Gastrocnemius medialis (tissue), 4 donors: Measurements from ENCODE around the gene UBR4. TPM values are rescaled to one million over a fixed set of nuclear protein-coding genes. Genes with fewer than 3 reads are reported as not detected.
A peak's percentile ranks its signal among the peaks of the same experiment; 100 is the strongest.

Source experiments
- ATAC-seq, 2 donors: fragments of 150-250 bp; one replicate each; pipeline ENCODE4 v1.9.1; 2016
- DNase-seq, 2 donors: peaks; one replicate each; pipeline ENCODE4 v3.0.0-alpha.2; 2019
- H3K27ac ChIP-seq, 4 donors: fragments of 200-600 bp; sonication (generic); 1 replicate in 1 of 4; 2 replicates in 3 of 4; pipeline ENCODE4 v1.5.1; 2016 to 2018; ENCODE audit warnings: mild to moderate bottlenecking in 2 of 4, moderate library complexity in 1 of 4
- H3K27me3 ChIP-seq, 3 donors: fragments of 200-600 bp; sonication (generic) in 2 of 3; 1 replicate in 1 of 3; 2 replicates in 2 of 3; pipeline versions ENCODE4 v1.5.1 to v1.6.0; 2016 to 2019; ENCODE audit warnings: mild to moderate bottlenecking in 1 of 3, moderate library complexity in 1 of 3
- H3K36me3 ChIP-seq, 2 donors: fragments of 200-600 bp; sonication (generic) in 1 of 2; one replicate each; pipeline ENCODE4 v1.5.1; 2017 to 2018
- H3K4me1 ChIP-seq, 2 donors: fragments of 200-600 bp; sonication (generic) in 1 of 2; one replicate each; pipeline ENCODE4 v1.5.1; 2016 to 2017; ENCODE audit warnings: mild to moderate bottlenecking in 2 of 2
- H3K4me3 ChIP-seq, 4 donors: fragments of 200-600 bp; sonication (generic) in 3 of 4; 1 replicate in 1 of 4; 2 replicates in 3 of 4; pipeline ENCODE4 v1.5.1; 2016 to 2019; ENCODE audit warnings: mild to moderate bottlenecking in 2 of 4
- H3K9me3 ChIP-seq, 3 donors: fragments of 200-600 bp; sonication (generic) in 2 of 3; 1 replicate in 1 of 3; 2 replicates in 2 of 3; pipeline ENCODE4 v1.5.1; 2016 to 2019
- POLR2A ChIP-seq, 2 donors: fragments of 450-650 bp; IDR thresholded peaks; one replicate each; pipeline ENCODE4 v1.6.1; 2017; ENCODE audit warnings: antibody characterized with exemption in 2 of 2, mild to moderate bottlenecking in 2 of 2, moderate library complexity in 2 of 2
- in situ Hi-C, 4 donors: fragments of 200-750 bp; cut with MboI; loops; one replicate each; pipeline versions ENCODE4 v1.15.0 to v1.8.0; 2017; ENCODE audit warnings: low sequenced_read_pairs in 4 of 4
- intact Hi-C: fragments of 100-400 bp; cut with DNase I; formaldehyde crosslinking; loops from one replicate; pipeline ENCODE4 v1.15.1; 2023; ENCODE audit warnings: low total_unique reads
- total RNA-seq, 4 donors: library from RNA; depleted of rRNA; stranded (reverse); fragments of >200 nt; gene quantifications; one replicate each; pipeline versions ENCODE4 v1.1.0 to v1.2.3, GENCODE V29; 2016
- TF ChIP-seq, protein P1 (sequence below), 5 experiments: fragments of 450-650 bp in 3 of 5; fragments of 200-600 bp in 2 of 5; sonication (generic) in 2 of 5; IDR thresholded peaks in 4 of 5; conservative IDR thresholded peaks in 1 of 5; 1 replicate in 4 of 5; 2 replicates in 1 of 5; pipeline ENCODE4 v1.5.1; 2016 to 2019; ENCODE audit warnings: antibody characterized with exemption in 5 of 5, mild to moderate bottlenecking in 3 of 5, moderate library complexity in 3 of 5

UBR4 gene
- total RNA-seq, 4 donors from 2014 or later = 156 to 293 (median 197) TPM

DNA sequence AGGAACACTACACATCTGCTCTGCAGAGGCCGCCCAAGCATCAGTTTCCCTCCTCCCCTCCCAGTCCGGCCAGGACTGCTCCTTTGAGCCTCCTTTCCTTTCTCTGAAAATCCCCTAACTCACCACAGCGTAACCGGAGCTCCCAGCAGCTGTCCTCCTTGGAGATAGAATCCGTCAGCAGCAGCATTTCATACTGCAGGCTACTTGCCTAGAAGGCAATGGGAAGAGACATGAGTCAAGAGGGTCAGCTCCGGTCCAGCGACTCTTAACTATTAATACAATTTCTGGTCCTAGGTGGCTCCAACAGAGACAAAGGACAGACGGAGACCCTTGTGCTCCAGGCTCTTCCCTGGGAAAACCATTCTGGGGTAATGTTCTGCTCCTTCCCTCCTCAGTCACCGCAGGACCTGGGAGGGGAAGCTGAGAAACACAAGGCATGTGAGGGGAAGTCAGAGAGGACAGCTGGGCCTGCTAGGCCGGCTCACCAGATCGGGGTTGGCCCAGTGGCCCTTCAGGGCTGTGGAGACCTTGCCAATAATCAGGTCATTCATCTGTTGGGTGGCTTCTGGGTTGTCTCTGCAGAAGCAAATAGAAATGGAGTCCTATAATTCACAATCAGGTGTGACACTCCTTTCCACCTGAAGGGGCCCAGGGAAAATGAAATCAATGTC lies 99.7 kb downstream of the UBR4 start:
- DNase-seq (no peak), ATAC-seq (peak; percentile 15 to 70)
- Histone ChIP-seq H3K27me3 (no peaks in the 10 kb centered on the region), H3K27ac (peak overlapping the region in 1 of 4 donors; percentile 45), H3K9me3 (no peaks in the 10 kb centered on the region), H3K4me3 (no peak overlapping the region), H3K4me1 (no peaks in the 10 kb centered on the region), H3K36me3 (peaks cover 15 to 100% of the 10 kb centered on the region in 2 donors)
- TF ChIP-seq POLR2A (IDR thresholded peaks at IDR 0.05) = no peak
- TF ChIP-seq, protein P1, sequence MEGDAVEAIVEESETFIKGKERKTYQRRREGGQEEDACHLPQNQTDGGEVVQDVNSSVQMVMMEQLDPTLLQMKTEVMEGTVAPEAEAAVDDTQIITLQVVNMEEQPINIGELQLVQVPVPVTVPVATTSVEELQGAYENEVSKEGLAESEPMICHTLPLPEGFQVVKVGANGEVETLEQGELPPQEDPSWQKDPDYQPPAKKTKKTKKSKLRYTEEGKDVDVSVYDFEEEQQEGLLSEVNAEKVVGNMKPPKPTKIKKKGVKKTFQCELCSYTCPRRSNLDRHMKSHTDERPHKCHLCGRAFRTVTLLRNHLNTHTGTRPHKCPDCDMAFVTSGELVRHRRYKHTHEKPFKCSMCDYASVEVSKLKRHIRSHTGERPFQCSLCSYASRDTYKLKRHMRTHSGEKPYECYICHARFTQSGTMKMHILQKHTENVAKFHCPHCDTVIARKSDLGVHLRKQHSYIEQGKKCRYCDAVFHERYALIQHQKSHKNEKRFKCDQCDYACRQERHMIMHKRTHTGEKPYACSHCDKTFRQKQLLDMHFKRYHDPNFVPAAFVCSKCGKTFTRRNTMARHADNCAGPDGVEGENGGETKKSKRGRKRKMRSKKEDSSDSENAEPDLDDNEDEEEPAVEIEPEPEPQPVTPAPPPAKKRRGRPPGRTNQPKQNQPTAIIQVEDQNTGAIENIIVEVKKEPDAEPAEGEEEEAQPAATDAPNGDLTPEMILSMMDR (IDR thresholded peaks at IDR 0.05 in 4 of 5, conservative IDR thresholded peaks at IDR 0.05 in 1 of 5) = no peak
- in situ Hi-C loops (no loop called here), intact Hi-C loops (loop anchor here (10.0 kb wide), 1 partner anchor 64 kb away; no protein-coding TSS in a partner anchor)

DNA sequence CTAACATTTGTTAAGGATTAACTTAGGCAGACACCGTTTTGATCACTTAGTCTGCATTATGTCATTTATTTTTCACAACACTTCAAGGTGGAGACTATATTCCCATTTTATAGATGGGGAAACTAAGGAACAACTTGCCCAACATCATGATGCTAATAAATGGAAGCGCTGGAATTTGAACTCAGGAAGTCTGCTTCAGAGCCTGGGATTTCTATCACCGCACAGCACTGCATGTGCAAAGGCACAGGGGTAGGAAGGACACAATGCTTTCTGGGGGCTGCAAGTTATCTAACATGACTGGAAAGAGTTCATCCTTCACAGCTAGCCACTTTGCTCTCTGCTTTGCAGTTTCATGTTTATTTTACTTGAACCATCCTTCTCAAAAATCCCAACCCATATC lies 100.5 kb downstream of the UBR4 start:
- H3K4me3 ChIP-seq = no peak overlapping the region
- intact Hi-C loops = loop anchor here (10.0 kb wide), 1 partner anchor 135 kb away; no protein-coding TSS in a partner anchor
- ATAC-seq = no peak
- peaks cover 15 to 100% of the 10 kb centered on the region in 2 donors for H3K36me3 ChIP-seq
- no peak for DNase-seq
- H3K27me3 ChIP-seq = no peaks in the 10 kb centered on the region
- no peak overlapping the region for H3K27ac ChIP-seq
- TF ChIP-seq POLR2A (IDR thresholded peaks at IDR 0.05) = no peak
- TF ChIP-seq, protein P1 (IDR thresholded peaks at IDR 0.05 in 4 of 5, conservative IDR thresholded peaks at IDR 0.05 in 1 of 5) = no peak
- no peaks in the 10 kb centered on the region for H3K9me3 ChIP-seq
- in situ Hi-C loops = no loop called here
- H3K4me1 ChIP-seq = no peaks in the 10 kb centered on the region

DNA sequence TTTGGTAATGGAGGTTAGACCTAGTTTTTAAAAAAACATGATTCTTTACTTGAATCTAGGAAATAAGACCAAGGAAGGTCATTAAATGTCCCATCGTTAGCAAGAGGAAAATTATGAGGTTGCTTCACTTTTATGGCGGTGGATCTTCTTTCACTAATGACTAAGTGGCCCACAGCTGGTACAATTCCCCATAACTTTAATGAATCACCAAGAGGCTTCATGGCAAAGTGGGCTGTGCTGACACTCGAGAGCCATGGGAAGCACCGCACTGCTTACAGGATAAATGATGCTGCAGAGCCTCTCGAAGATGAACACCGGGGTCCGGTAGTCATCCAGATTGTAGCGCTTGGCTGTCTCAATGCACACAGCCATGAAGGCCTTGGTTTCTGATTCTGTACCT lies 108.8 kb downstream of the UBR4 start:
- intact Hi-C loops = loop anchor here (10.0 kb wide), 1 partner anchor 144 kb away; no protein-coding TSS in a partner anchor
- Histone ChIP-seq H3K27ac (peak overlapping the region in 3 of 4 donors; percentile 16 to 43 (median 32)), H3K9me3 (no peaks in the 10 kb centered on the region), H3K4me1 (peaks cover 0 to under 1% of the 10 kb centered on the region in 2 donors), H3K4me3 (no peak overlapping the region), H3K36me3 (peaks cover 0 to 98% of the 10 kb centered on the region in 2 donors), H3K27me3 (no peaks in the 10 kb centered on the region)
- in situ Hi-C loops = no loop called here
- ATAC-seq = peak; percentile 73
- TF ChIP-seq, protein P1 (IDR thresholded peaks at IDR 0.05 in 4 of 5, conservative IDR thresholded peaks at IDR 0.05 in 1 of 5) = no peak
- no peak for TF ChIP-seq POLR2A (IDR thresholded peaks at IDR 0.05)
- no peak for DNase-seq

DNA sequence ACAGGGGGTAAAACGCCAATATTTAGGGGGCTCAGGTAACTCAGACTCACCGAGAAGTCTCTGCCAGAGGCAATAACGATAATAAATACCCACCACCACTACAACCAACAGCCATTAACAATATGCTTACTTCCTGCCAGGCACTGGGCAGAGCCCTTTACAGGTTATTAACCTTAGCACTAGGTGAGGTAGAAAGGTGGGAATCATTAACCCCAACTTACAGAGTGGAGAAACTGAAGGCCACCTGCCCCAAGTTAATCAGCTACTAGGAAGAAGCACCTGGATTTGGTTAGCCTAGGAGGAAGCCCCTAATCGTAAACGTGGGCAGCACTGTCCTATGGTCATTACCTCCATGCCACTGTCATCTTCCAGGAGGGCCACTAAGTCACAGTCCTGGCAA lies 110.0 kb downstream of the UBR4 start:
- no peak for ATAC-seq
- peaks cover 0 to 98% of the 10 kb centered on the region in 2 donors for H3K36me3 ChIP-seq
- in situ Hi-C loops = no loop called here

More for the DNA sequence above, 110.0 kb downstream of the UBR4 start:
- intact Hi-C loops = loop anchor here (10.0 kb wide), 1 partner anchor 145 kb away; no protein-coding TSS in a partner anchor
- H3K4me3 ChIP-seq = no peak overlapping the region
- H3K27me3 ChIP-seq = no peaks in the 10 kb centered on the region
- no peak for TF ChIP-seq POLR2A (IDR thresholded peaks at IDR 0.05)
- TF ChIP-seq, protein P1 (IDR thresholded peaks at IDR 0.05 in 4 of 5, conservative IDR thresholded peaks at IDR 0.05 in 1 of 5) = no peak
- H3K27ac ChIP-seq = no peak overlapping the region
- no peaks in the 10 kb centered on the region for H3K9me3 ChIP-seq
- H3K4me1 ChIP-seq = peaks cover 0 to 5% of the 10 kb centered on the region in 2 donors
- DNase-seq = no peak
